Measurements from ENCODE around the gene ATP6V1D.

The ATP6V1D gene

GRCh38 chr14:67317822-67318221, 41.8 kb downstream of the ATP6V1D start:
- TF ChIP-seq MAX (IDR thresholded peaks at IDR 0.05; ENCODE audit: low read depth, low read length) (no peak), POLR2A (IDR thresholded peaks at IDR 0.05; ENCODE audit: extremely low read depth, insufficient read length) (no peak), MYC (IDR thresholded peaks at IDR 0.05; ENCODE audit: low read depth, low read length) (no peak), CTCF (IDR thresholded peaks at IDR 0.05; ENCODE audit: low read depth, low read length) (no peak)
- DNase-seq (ENCODE audit: low read depth) = no peak

GRCh38 chr14:67313153-67313552, 46.5 kb downstream of the ATP6V1D start:
- TF ChIP-seq MAX (IDR thresholded peaks at IDR 0.05; ENCODE audit: low read depth, low read length) (no peak), POLR2A (IDR thresholded peaks at IDR 0.05; ENCODE audit: extremely low read depth, insufficient read length) (no peak), CTCF (IDR thresholded peaks at IDR 0.05; ENCODE audit: low read depth, low read length) (no peak), MYC (IDR thresholded peaks at IDR 0.05; ENCODE audit: low read depth, low read length) (no peak)
- H3K4me3 ChIP-seq (ENCODE audit: low read depth, low read length) = no peak overlapping the region
- DNase-seq (ENCODE audit: low read depth) = no peak

More at GRCh38 chr14:67317822-67318221, 41.8 kb downstream of the ATP6V1D start:
- no peak overlapping the region for H3K4me3 ChIP-seq (ENCODE audit: low read depth, low read length)

- no peak for TF ChIP-seq CTCF (IDR thresholded peaks at IDR 0.05; ENCODE audit: low read depth, low read length)
- no peak for DNase-seq (ENCODE audit: low read depth)
- H3K4me3 ChIP-seq (ENCODE audit: low read depth, low read length) = no peak overlapping the region
Measured at GRCh38 chr14:67311868-67312267, 47.7 kb downstream of the ATP6V1D start.
